ENCODE data around the gene CACNA1B. TPM values are rescaled to one million over a fixed set of nuclear protein-coding genes. Genes with fewer than 3 reads are reported as not detected.

Gene CACNA1B
- total and polyA plus RNA-seq, 2 of the 13 experiments (the other 11 are each of a cell fraction or from before 2014, with no cell fraction given), result under 0.01 to 0.04 TPM

DNA sequence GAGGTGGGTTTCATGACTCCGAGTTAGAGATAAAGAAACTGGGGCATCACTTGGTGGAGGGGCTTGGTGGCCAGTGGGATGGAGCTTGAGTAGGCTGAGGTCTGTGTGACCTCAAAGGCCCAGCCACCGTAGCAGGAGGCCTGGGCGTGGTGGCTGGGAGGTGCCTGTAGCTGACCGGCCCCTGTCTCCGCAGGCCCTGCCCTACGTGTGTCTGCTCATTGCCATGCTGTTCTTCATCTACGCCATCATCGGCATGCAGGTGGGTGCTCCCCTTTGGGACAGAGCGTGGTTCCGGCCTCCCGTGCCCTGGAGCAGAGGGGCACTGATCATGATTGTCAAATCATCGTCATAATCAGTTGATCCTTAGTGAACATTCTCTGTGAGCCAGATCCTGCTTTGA, 196.2 kb downstream of the CACNA1B start:
- no TSS peak for BruUV-seq (replicated peaks)
- no peak overlapping the region for H3K9ac ChIP-seq (ENCODE audit: insufficient read depth, low read depth, low read length)
- no peak overlapping the region for H3K4me2 ChIP-seq (ENCODE audit: low read depth, low read length)
- TF ChIP-seq PHF21A (CRISPR knock-in tag; IDR thresholded peaks at IDR 0.05), result no peak
- TF ChIP-seq, protein P1, sequence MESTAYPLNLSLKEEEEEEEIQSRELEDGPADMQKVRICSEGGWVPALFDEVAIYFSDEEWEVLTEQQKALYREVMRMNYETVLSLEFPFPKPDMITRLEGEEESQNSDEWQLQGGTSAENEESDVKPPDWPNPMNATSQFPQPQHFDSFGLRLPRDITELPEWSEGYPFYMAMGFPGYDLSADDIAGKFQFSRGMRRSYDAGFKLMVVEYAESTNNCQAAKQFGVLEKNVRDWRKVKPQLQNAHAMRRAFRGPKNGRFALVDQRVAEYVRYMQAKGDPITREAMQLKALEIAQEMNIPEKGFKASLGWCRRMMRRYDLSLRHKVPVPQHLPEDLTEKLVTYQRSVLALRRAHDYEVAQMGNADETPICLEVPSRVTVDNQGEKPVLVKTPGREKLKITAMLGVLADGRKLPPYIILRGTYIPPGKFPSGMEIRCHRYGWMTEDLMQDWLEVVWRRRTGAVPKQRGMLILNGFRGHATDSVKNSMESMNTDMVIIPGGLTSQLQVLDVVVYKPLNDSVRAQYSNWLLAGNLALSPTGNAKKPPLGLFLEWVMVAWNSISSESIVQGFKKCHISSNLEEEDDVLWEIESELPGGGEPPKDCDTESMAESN (CRISPR knock-in tag; conservative IDR thresholded peaks at IDR 0.05), result no peak
- DNase-seq (ENCODE audit: low spot score) (no peak), ATAC-seq (no peak), FAIRE-seq (no peak)
- no peak overlapping the region for H3K27ac ChIP-seq (ENCODE audit: extremely low read length, insufficient read depth, low read length)
- in situ Hi-C loops (cut with HindIII; ENCODE audit: extremely low pct_ligation_motif_present, low pct_unique_long_range_greater_than_20kb), result no loop called here
- H3K27me3 ChIP-seq (ENCODE audit: control insufficient read depth in 1 of 2, insufficient read depth in 2 of 2, low read length in 2 of 2), result peaks cover 6 to 86% of the 10 kb centered on the region in 2 experiments
- no peaks in the 10 kb centered on the region for H3K9me3 ChIP-seq (ENCODE audit: low read length)
- no peak overlapping the region for H2AFZ ChIP-seq (ENCODE audit: low read length)
- H3K79me2 ChIP-seq (ENCODE audit: insufficient read depth, low read length), result no peaks in the 10 kb centered on the region
- H3K4me3 ChIP-seq (replicated peaks in 1 of 3; ENCODE audit: insufficient read depth in 1 of 3, low read depth in 2 of 3, low read length in 3 of 3), result no peak overlapping the region
- H3K4me1 ChIP-seq (ENCODE audit: insufficient read depth, low read length), result no peaks in the 10 kb centered on the region
- POLR2A ChIA-PET, result no interaction called here
- 66% methylated on average over 6 of the region's 12 CpGs for WGBS (ENCODE audit: low lambda C conversion rate)
- H4K20me1 ChIP-seq (ENCODE audit: insufficient read depth, low read length), result no peaks in the 10 kb centered on the region
- no peaks in the 10 kb centered on the region for H3K36me3 ChIP-seq (replicated peaks in 1 of 2; ENCODE audit: control insufficient read depth in 1 of 2, insufficient read depth in 2 of 2, low read length in 2 of 2)
- CTCF ChIA-PET (ENCODE audit: low intra/inter-chr PET ratio, low total read pairs), result no interaction called here
- intact Hi-C loops (cut with micrococcal nuclease; ENCODE audit: unreplicated experiment), result no loop called here

DNA sequence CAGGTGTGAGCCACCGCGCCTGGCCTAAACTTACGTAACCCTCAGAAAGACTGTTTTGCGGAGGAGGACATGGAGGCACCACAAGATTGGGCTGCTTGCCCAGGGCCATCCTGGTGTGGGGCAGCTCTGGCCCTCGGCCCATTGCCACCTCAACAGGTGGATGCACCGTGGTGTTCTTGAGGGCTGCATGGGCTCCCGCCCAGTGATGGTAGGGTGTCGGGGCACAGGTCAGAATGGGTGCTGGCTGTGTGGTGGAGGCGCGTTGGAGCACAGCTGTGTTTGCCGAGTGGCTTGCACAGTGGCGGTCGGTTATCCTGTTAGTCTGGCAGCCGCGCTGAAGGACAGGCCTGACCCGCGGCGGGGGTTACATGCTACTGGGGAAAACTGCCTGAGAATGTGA, 196.9 kb downstream of the CACNA1B start:
- H2AFZ ChIP-seq (ENCODE audit: low read length), result no peak overlapping the region
- in situ Hi-C loops (cut with HindIII; ENCODE audit: extremely low pct_ligation_motif_present, low pct_unique_long_range_greater_than_20kb) (no loop called here), intact Hi-C loops (cut with micrococcal nuclease; ENCODE audit: unreplicated experiment) (no loop called here)
- 64% methylated on average over 14 of the region's 18 CpGs for WGBS (ENCODE audit: low lambda C conversion rate)
- no peak overlapping the region for H3K4me3 ChIP-seq (replicated peaks in 1 of 3; ENCODE audit: insufficient read depth in 1 of 3, low read depth in 2 of 3, low read length in 3 of 3)
- ATAC-seq (no peak), FAIRE-seq (no peak), DNase-seq (ENCODE audit: low spot score) (no peak)
- TF ChIP-seq ZNF615 (CRISPR knock-in tag; IDR thresholded peaks at IDR 0.05; ENCODE audit: borderline replicate concordance) (no peak), ZNF12 (CRISPR knock-in tag; IDR thresholded peaks at IDR 0.05) (no peak)
- TF ChIP-seq, protein P2, sequence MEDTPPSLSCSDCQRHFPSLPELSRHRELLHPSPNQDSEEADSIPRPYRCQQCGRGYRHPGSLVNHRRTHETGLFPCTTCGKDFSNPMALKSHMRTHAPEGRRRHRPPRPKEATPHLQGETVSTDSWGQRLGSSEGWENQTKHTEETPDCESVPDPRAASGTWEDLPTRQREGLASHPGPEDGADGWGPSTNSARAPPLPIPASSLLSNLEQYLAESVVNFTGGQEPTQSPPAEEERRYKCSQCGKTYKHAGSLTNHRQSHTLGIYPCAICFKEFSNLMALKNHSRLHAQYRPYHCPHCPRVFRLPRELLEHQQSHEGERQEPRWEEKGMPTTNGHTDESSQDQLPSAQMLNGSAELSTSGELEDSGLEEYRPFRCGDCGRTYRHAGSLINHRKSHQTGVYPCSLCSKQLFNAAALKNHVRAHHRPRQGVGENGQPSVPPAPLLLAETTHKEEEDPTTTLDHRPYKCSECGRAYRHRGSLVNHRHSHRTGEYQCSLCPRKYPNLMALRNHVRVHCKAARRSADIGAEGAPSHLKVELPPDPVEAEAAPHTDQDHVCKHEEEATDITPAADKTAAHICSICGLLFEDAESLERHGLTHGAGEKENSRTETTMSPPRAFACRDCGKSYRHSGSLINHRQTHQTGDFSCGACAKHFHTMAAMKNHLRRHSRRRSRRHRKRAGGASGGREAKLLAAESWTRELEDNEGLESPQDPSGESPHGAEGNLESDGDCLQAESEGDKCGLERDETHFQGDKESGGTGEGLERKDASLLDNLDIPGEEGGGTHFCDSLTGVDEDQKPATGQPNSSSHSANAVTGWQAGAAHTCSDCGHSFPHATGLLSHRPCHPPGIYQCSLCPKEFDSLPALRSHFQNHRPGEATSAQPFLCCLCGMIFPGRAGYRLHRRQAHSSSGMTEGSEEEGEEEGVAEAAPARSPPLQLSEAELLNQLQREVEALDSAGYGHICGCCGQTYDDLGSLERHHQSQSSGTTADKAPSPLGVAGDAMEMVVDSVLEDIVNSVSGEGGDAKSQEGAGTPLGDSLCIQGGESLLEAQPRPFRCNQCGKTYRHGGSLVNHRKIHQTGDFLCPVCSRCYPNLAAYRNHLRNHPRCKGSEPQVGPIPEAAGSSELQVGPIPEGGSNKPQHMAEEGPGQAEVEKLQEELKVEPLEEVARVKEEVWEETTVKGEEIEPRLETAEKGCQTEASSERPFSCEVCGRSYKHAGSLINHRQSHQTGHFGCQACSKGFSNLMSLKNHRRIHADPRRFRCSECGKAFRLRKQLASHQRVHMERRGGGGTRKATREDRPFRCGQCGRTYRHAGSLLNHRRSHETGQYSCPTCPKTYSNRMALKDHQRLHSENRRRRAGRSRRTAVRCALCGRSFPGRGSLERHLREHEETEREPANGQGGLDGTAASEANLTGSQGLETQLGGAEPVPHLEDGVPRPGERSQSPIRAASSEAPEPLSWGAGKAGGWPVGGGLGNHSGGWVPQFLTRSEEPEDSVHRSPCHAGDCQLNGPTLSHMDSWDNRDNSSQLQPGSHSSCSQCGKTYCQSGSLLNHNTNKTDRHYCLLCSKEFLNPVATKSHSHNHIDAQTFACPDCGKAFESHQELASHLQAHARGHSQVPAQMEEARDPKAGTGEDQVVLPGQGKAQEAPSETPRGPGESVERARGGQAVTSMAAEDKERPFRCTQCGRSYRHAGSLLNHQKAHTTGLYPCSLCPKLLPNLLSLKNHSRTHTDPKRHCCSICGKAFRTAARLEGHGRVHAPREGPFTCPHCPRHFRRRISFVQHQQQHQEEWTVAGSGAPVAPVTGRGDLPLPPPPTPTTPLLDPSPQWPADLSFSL (CRISPR knock-in tag; IDR thresholded peaks at IDR 0.05), result no peak
- TF ChIP-seq, protein P3, sequence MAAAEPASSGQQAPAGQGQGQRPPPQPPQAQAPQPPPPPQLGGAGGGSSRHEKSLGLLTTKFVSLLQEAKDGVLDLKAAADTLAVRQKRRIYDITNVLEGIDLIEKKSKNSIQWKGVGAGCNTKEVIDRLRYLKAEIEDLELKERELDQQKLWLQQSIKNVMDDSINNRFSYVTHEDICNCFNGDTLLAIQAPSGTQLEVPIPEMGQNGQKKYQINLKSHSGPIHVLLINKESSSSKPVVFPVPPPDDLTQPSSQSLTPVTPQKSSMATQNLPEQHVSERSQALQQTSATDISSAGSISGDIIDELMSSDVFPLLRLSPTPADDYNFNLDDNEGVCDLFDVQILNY (CRISPR knock-in tag; conservative IDR thresholded peaks at IDR 0.05), result no peak
- no peaks in the 10 kb centered on the region for H3K79me2 ChIP-seq (ENCODE audit: insufficient read depth, low read length)
- no peak overlapping the region for H3K4me2 ChIP-seq (ENCODE audit: low read depth, low read length)
- POLR2A ChIA-PET, result no interaction called here
- H3K27me3 ChIP-seq (ENCODE audit: control insufficient read depth in 1 of 2, insufficient read depth in 2 of 2, low read length in 2 of 2), result peaks cover 8 to 83% of the 10 kb centered on the region in 2 experiments
- H3K9me3 ChIP-seq (ENCODE audit: low read length), result no peaks in the 10 kb centered on the region
- CTCF ChIA-PET (ENCODE audit: low intra/inter-chr PET ratio, low total read pairs), result no interaction called here
- H3K27ac ChIP-seq (ENCODE audit: extremely low read length, insufficient read depth, low read length), result no peak overlapping the region
- H3K36me3 ChIP-seq (replicated peaks in 1 of 2; ENCODE audit: control insufficient read depth in 1 of 2, insufficient read depth in 2 of 2, low read length in 2 of 2), result no peaks in the 10 kb centered on the region
- no TSS peak for BruUV-seq (replicated peaks)
- no peaks in the 10 kb centered on the region for H3K4me1 ChIP-seq (ENCODE audit: insufficient read depth, low read length)
- H4K20me1 ChIP-seq (ENCODE audit: insufficient read depth, low read length), result no peaks in the 10 kb centered on the region
- H3K9ac ChIP-seq (ENCODE audit: insufficient read depth, low read depth, low read length), result no peak overlapping the region

Measured in HepG2 (cell line).